Measurements from ENCODE around the gene BOLA1.
"Not testable (repeated sequence)": the region's sequence is repeated elsewhere in the genome, so short reads cannot be mapped to it uniquely, and the experiment has no call there.

Gene BOLA1, protein sequence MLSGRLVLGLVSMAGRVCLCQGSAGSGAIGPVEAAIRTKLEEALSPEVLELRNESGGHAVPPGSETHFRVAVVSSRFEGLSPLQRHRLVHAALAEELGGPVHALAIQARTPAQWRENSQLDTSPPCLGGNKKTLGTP

DNA sequence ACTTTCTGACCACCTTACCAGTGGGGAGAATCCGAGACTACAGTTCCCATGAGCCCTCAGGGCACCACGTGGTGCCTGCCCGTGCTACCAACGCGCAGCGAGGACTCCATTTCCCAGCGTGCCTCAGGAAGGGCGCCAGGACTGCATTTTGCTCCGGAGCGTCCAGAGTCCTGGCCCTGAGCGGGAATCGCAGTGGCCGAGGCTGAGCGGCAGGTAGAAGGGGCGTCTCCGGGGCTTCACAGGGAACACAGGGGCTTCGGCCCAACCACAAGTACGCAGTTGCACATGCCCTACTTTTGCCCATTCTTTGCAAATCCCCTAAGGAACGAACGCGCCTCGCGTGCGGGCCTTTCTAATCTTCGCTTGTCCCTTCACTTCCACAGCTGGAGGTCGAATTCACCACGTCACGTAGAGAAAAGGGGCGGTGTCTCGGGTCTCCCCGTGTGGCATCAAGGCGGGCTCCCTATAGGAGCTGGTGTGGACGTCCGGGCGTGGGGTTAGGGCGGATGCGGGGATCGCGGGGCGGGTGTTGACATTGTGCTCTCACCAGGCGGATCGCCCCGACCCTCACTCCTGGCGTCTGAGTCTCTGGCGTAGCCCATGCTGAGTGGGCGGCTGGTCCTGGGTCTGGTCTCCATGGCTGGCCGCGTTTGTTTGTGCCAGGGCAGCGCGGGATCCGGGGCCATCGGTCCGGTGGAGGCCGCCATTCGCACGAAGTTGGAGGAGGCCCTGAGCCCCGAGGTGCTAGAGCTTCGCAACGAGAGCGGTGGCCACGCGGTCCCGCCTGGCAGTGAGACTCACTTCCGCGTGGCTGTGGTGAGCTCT lies at the start of gene BOLA1:
Gene BOLA1 (plus strand): TSS at position 109 of the 825 bp plus-strand sequence. CDS start 492 bp downstream, at position 601.
- peak; percentile 87 for DNase-seq

DNA sequence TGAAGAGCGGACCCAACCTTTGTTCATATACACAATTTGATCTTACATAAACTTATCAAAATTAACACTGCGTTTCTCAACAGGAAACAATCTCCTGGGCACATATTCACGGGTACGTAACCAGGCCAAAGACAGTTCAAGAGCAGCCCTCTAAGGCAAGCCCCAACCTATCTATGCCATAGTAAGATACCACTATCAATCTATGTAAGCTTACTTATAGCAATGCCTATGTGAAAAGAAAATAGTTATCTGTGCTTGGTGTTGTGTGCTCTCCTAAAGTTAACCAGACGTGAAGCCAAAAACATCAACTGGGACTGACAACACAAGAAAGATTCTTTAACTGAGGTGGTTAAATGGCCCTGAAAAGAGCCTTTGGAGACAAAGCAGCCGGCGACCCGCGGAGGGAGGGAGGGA lies 49.4 kb upstream of the BOLA1 start:
- no peak for DNase-seq

DNA sequence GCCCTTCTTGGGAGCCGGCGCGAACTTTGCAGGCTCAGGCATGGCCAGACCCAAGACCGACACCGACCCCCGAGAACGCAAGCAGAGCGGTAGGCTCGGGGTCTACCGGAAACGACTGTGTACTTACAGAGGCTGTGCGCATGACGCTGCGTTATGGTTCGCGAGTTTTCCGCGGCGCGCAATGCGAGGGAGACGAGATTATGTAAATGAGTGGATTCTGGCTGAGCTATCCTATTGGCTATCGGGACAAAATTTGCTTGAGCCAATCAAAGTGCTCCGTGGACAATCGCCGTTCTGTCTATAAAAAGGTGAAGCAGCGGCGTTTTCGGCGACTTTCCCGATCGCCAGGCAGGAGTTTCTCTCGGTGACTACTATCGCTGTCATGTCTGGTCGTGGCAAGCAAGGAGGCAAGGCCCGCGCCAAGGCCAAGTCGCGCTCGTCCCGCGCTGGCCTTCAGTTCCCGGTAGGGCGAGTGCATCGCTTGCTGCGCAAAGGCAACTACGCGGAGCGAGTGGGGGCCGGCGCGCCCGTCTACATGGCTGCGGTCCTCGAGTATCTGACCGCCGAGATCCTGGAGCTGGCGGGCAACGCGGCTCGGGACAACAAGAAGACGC lies 48.5 kb upstream of the BOLA1 start:
- DNase-seq: not testable (repeated sequence)

DNA sequence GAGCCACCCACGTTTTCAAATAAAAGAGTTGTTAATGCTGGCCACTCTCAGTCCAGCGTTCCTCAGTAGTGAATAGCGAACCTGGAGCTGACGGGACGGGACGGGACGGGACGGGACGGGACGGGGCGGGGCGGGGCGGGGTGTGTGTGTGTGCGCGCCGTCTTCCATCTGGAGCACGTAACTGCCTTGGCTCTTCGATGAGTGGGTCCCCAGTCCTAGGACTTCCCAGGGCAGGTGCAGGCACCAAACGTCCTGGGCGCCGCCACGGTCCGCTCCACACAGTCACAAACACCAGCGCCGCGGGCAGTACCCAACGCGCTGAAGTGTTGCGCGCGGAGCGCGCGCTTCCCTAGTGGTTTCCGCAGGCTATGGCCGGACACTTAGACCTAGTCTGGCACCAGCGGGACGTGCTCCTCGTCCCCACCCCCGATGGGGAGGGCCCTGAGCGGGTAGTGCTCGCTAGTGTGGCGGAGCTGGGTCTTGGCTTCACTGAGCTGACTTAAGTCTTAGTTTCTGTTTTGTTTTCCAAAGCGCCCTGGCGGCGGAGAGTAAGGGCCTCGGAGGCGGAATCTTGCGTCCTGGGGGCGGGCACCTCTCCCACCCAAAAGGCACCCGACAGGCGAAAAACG lies 47.7 kb upstream of the BOLA1 start:
- DNase-seq: not testable (repeated sequence)

DNA sequence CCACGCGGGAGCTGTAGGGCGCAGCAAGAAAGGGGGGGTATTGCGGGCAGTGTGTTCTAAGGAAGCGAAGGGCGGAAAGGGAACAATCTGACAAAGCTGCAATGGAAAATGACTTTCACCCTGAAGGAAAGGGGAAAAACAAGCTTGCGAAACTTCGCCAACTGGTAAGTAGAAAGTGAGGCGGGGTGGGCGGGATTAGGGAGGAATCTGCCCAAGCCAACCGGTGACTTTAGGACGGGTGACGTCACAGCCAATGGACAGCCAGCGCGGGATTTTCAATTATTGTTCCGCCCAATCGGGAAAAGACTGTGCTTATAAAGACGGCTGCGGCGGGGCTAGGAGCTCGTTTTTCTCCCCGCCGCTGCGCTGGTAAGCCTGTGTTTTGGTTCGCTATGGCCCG lies 47.1 kb upstream of the BOLA1 start:
- not testable (repeated sequence) for DNase-seq

DNA sequence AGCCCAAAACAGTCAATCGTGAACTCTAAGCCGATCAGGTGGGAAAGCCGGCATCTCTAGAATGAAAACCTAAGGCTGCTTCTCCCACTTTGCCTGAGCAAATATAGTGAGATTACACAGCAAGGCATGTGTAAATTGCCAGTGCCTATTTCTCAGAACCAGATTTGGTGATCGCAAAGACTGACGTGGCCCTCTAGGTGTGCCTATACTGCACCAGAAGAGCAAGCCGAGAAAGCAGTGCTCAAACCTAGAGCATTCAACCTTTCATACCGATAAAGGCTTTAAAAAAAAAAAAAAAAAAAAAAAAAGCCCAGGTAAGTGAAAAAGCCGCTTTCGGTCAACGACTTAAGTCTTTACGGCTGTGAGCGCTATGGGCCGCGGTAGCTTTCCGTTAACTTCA lies 39.1 kb upstream of the BOLA1 start:
- DNase-seq: not testable (repeated sequence)

DNA sequence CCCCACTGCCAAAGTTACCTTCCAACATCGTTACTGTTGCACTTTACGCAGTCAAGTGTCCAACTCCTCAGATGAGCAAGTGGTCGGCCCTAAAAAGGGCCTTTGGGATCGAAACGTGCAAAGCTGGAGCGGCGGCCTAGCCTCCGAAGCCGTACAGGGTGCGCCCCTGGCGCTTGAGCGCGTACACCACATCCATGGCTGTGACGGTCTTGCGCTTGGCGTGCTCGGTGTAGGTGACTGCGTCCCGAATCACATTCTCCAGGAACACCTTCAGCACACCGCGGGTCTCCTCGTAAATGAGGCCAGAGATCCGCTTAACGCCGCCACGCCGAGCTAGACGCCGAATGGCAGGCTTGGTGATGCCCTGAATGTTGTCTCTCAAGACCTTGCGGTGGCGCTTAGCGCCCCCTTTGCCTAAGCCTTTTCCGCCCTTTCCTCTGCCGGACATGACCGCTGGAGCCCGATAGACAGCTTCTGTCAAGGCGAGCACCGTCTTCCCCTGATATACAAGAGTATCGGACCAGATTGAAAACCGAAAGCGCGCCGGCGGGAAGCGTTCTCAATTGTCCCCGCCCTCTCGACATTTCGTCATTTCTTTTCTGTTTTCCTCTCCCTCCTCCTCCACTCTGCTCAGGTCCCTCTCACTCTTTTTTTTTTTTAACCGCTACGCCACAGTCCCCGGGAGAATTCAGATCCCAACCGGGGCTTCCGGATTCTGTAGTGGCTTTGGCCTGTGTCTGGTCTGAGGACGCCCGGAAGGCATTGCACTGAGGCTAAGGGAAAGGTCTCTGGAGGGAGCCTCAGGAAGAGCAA lies 38.5 kb upstream of the BOLA1 start:
- DNase-seq: not testable (repeated sequence)

DNA sequence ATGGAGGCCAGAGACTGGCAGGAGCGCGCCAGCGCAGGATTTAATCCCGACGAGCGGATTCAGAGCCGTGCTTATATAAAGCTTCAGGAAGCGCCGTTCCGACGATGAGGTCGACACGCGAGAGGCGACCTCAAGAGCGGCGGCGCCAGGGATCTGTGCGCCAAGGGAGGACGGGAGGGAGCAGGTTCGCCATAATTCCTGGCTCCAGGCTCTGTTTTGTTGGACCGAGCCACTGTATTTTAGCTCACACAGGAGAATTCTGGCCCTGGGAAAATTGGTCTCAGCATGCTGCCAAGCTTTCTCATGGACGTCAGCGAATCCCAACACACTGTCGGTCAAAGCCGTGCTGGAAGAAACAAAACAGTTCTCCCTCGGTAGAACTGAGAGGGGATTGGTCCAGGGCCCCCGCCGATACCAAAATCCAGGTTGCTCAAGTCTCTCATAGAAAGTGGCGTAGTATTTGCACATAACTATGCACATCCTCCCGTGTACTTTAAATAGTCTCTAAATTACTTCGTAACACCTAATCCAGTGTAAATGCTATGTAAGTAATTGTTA lies 37.8 kb upstream of the BOLA1 start:
- DNase-seq: not testable (repeated sequence)

DNA sequence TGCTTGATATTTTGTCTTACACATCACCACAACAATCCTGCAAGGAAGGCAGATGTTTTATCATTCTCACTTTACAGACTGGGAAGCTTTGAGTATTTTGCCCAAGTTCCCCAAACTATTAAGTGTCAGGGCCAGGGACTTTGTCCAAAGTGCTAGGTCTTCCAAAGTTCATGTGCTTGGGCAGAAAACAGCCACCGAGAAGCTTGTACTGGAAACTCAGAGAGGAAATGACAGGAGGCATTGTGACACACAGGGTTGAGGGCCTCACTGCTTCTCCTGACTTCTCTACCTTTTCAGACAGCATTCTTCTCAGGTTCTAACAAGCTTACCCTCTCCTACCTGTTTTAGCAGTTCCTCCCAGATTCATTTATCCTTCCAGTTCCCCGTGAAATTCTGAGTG lies 32.5 kb upstream of the BOLA1 start:
- not testable (repeated sequence) for DNase-seq

DNA sequence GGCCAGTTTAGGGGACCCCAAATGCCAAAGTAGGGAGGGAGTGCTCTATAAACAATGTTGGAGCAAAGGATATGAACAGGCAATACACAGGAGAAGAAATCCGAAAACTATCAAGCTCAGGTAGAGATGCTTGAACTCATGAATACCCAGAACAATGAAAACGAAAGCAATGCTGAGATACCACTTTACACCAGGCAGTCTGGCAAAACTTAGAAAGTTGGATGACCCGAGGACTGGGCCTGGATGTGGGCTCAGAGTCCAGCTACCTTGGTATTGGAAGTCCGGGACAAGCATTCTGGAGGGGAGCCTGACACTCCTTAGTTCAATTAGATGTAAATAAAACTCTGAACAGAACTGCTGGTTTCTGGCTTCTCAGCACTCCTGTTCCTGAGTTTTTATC lies 26.3 kb upstream of the BOLA1 start:
- not testable (repeated sequence) for DNase-seq

DNA sequence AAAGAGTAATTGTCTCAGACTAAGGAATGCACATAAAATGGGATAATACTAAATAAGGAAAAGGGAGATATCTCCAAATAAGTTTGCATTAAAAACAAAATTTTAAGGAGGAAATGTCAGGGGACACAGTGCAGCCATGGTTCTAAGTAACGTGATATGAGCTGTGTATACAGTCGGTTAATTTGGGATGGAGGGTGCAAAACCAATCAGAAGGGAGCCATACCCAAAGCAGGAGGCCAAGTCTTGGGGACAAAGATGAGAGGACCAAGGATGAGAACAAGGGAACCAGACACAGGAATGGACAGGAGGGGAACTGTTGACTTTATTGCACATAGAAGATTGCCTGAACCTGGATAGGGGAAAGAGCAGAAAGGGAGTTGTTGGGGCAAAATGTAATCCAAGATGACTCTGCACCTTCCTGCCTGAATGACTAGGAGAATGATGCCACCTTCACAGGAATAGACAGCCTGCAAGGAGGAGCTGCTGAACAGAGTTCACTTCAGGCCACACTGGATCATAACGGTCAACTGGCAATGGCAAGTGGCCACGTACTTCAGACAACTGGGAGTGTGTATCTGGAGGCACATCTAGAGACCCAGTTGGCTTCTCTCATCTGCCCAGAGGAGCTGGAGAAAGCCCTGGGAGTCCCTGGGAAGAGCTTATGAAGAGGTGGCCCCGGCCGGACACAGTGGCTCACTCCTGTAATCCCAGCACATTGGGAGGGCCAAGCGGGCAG lies 22.0 kb upstream of the BOLA1 start:
- no peak for DNase-seq

DNA sequence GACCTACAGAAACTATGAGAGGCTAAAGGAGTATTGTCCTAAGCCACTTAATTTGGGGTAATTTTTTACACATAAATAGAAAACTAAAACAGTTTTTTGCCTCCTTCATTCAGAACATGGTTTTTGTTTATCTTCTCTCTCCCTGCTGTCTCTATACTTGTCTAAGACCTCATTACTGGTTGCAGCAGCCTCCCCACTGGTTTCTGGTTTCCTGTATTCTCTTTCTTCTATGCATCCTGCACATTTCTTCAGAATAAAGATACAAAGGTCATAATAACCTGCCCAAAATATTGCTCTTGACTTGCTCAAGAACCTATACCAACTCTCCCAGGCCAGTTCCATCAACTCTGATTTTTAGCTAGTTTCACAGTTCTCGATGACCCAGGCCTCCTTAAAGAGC lies 19.8 kb upstream of the BOLA1 start:
- no peak for DNase-seq

DNA sequence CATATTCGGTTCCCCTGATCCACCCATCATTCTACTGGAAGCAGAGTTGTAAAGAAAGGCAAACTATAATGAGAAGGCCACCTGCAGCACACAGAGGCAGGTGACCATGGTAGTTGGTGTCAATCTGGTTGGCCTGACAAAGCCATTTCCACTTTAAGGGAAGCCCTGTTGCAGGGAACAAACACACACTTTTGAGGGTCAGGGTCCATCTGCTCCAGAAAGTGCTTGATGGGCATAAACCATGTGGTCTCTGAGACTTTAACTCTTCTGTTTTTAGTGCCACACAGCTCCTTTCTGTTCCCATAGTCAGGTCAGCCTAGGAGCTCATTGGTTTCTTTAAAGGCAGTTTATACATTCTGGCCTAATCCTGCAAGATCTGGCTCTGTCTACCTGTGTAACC lies 17.5 kb upstream of the BOLA1 start:
- DNase-seq: no peak

DNA sequence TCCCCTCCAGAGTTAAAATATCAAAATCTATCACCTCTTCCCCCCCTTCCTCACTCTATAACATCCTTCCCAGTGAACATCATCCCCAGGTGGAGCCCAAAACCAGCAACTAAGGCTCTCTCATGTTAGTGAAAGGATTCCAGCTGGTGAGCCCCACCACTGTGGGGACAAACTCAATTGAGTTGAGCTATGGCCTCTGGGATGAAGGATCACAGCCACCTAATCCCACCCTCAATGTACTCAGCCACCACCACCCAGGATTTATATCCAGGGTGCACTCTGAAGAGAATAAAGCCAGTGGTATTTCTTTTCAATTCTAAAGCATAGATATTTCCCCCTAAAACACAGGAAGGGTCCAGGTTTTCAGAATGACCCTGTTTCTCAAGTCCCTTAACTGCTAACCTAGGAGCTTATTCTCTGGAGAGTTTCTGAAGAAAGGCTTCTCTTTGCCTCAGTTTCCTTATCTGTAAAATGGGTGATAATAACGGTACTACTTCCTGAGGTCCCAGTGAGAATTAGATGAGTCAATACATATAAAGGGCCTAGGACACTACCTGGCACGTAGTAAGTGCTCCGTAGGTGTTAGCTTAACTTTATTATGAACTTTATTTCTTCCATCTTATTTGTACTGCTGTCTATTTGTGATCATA lies 15.6 kb upstream of the BOLA1 start:
- no peak for DNase-seq

DNA sequence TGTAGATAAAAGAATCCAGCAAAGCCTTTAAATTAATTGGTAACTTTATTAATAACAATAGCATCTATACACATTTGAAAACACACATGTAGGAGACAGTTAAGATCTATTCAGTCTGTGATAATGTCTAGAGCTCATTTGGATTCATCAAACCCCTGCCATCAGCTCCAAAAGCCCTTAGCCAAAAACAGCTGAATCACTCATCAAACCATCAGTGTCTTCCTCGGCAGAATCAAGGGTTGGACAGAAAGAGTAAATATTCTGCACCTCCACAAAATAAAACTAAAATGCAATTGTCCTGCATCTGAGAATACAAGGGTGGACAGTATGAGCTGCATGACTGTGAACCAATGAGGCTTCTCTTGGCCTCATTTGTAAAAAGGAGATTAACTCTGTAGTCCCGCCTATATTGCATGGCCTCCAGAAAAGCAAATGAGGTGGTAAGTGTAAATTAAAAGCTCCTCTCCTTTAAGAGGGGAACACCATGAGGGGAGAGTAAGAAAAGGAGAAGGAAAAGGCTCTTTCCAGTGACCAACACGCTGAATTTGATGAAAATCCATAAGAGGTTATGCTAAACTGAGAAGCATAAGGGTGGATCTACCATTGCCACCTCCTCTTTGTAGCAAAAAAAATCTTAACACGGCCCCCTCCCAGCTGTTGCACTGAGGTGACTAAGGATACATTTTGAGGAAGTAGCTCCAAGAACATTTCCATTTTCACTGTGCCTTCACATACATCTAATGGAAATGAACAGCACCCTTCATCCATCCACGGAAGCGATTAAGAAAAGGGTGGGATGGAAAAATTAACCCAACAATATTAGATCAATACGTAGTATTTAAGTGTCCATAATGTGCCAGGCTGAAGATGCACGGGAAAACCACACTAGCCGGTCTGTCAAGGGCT lies 14.7 kb upstream of the BOLA1 start:
- peak; percentile 73 for DNase-seq

DNA sequence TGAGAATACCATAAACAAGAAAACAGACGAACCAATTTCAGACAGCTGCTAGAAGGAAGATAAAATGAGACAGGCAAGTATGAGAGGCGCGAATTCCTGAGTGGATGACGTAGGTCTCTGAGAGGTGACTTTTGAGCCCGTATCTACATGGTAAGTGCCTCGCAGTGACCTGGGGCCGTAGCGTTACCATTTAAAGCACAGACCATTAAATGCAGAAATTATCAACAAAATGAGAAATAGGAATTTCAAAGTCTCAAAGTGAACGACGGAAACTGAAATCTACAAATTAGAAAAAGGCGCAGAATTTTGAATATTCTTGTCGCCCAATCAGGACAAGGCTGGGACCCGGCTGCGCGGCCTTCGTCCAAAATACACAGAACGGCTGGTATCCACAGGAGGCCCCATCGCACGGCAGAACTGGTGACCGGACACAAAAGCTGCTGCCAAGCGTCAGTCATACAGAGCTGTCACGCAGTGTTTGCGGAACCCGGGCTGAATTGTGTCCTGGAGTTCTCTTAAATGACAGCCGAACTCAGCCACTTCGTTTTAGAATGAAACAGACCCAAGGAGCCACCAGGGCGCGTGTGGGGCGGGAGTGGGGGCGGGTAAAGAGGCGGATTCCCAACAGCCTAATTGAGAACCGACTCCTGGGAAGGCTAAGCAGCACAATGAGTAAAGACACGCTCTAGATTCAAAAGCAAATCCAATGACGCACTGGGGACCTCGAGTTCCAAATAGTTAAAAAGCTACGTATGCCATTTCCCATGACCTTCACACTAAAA lies 13.8 kb upstream of the BOLA1 start:
- DNase-seq: peak; percentile 93

DNA sequence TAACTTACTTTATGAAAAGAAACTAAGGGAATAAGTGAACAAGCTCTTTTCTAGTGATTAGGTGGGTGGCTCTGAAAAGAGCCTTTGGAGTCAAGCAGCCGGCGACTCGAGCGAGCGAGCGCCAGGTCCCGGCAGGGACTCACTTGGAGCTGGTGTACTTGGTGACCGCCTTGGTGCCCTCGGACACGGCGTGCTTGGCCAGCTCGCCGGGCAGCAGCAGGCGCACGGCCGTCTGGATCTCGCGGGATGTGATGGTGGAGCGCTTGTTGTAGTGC lies 13.3 kb upstream of the BOLA1 start:
- not testable (repeated sequence) for DNase-seq

DNA sequence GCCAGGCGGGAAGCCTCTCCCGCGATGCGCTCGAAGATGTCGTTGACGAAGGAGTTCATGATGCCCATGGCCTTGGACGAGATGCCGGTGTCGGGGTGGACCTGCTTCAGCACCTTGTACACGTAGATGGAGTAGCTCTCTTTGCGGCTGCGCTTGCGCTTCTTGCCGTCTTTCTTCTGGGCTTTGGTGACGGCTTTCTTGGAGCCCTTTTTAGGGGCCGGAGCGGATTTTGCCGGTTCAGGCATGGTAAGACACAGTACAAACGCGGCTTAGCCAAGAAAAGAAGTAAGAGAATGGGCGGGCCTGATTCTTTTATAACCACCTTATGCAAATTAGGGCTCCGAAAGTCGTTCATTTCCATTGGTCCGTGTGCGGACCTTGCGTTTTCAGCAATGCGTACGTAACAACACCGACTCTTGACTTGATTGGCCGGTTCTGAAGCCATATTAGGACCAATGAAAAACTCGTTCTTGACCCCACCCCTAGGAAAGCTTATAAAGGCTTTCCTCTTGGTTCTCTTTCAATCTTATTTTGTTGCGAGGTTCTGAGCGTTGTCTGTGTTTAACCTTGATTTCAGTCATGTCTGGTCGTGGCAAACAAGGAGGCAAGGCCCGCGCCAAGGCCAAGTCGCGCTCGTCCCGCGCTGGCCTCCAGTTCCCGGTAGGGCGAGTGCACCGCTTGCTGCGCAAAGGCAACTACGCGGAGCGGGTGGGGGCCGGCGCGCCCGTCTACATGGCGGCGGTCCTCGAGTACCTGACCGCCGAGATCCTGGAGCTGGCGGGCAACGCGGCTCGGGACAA lies 12.8 kb upstream of the BOLA1 start:
- DNase-seq: peak; percentile 100

DNA sequence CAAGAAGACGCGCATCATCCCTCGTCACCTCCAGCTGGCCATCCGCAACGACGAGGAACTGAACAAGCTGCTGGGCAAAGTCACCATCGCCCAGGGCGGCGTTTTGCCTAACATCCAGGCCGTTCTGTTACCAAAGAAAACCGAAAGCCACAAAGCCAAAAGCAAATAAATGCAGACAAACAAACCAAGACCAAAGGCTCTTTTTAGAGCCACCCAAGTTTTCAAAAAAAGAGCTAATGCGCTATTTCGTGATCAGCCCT lies 12.2 kb upstream of the BOLA1 start:
- not testable (repeated sequence) for DNase-seq
